ENCODE results near the gene TMEM63C.
"Not testable (repeated sequence)": the region's sequence is repeated elsewhere in the genome, so short reads cannot be mapped to it uniquely, and the experiment has no call there.

TMEM63C gene

GRCh38 chr14:77280921-77281320 is 99.3 kb downstream of the TMEM63C start:
- DNase-seq, result not testable (repeated sequence)

DNA sequence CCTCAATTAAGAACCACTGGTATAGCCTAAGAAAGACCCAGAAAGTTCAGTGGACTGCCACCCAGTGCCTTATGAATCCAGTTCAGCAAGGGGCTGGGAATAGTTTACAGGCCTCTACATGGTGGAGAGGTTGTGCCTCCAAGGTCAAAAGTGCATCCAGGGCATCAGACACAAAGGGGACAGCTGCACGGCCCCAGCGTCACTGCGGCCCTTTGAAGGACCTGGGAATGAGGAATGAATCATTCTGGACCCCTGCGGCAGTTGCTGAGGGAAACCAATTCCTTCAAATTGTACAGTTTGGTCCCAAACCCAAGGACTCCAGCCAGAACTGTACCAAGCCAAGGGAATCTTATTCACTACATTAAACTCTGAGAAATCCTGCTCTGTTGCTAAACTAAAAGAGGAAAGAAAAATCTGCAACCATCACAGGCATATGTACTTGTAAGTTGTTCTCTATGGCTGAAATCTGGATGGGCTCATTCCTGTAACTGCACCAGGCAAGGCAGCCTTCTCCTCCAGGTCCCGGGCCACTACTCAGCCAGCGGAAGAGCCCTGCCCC is 100.3 kb downstream of the TMEM63C start:
- DNase-seq, result no peak

DNA sequence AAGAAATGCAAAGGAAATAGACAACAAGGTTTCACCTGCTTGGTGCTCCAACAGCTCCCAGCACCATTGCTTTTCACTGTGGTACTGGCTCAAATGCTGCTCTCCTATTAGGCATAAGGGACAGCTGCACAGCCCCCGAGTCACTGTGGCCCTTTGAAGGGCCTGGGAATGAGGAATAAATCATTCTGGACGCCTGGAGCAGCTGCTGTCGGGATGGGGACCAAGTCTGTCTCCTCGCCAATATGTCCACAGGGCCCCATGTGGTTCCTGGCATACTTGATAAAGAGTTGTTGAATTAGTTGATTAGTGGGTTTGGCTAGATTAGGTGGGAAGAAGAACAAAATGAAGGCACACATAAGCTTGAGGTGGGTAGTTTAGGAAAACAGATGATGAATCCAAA is 102.5 kb downstream of the TMEM63C start:
- no peak for DNase-seq

DNA sequence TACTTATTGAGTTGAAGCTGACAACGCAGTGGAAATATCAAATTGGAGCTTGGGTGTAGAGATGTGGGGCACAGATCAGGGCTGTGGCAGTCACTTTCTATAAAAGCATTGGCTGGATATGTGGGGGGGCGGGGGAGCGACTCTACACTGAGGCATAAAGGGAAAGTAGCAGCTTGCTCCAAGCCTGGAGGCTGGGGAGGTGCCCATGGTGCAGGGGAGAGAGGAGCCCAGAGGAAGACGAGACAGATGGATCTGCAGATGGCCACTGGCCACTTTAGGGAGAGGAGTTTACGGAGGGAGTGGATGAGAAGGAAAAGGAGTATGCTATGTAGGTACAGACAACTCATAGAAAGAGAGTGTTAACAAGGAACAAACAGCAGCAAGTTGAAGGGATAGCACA is 102.9 kb downstream of the TMEM63C start:
- no peak for DNase-seq

DNA sequence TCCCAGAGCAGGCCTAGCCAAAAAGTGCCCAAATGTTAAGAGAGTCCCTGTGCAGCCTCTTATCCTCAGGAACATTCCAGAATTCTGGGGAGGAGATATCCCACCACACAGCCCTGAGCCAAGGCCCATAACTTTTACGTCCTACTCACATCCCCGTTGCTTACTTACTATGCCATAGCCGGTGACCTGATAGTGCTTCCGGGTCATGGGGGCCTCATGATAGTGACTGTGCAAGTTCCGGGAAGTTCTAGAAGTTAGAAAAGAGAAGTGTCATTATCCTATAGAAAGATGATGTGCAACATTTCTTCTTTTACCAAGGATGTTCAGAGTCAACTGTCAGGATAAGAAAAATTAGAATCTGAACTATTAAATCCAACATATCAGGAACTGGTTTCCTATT is 105.0 kb downstream of the TMEM63C start:
- no peak for DNase-seq

DNA sequence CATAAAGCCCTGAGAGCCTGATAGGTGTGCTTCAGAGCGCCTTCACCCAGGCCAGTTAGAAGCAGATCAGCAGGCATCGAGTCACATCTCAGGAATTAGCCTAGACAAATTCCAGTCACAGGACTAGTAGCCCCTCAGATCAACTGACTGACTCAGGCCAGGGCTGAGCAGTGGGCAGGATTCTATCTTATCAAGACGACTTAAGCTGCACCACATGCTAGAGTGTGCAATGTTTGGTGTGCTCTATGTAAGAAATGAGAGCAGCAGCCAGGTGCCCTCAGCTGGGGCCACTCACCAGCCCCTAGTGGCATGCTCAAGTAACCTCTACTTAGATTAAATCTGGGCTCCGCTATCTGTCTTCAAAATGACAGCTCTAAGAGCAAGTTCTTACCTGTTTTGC is 109.1 kb downstream of the TMEM63C start:
- no peak for DNase-seq

- no peak for DNase-seq
These were observed 114.6 kb downstream of the TMEM63C start for GRCh38 chr14:77296155-77296554.

DNA sequence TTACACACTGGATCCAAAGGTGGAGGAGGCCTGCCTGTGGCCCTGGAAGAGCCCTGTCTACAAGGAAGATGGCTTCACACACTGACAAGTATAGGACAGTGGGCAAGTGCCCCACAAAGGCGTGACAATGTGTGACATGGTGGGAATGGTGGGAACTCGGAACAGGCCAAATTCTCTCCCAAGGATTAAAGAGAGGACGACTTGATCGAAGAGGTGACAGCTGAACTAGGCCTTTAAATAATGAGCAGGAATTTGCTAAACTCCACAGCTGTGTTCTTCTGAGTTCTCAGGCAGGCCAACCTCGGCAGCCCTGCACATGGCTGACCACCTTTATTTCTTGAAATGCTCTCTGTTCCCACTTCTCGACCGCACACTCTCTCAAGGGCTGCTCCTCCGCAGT is 115.3 kb downstream of the TMEM63C start:
- no peak for DNase-seq

DNA sequence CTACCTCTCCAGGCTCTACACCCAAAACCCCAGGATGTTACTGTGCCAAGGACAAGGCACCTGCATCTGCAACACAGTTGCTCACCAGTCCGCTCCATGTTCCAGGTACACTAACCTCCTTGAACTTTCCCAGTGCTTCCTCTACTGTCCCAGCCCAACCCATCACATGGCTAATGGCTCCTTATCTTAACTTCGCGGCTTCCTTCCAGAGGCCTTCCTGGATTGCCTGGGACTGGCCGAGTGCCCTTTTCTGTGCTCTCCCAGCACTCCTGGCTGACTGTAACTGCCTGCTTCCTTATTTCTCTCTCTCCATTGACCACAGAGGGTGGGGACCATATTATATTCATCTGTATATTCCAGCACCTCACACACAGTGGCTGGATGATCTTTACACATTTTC is 118.2 kb downstream of the TMEM63C start:
- DNase-seq, result no peak

DNA sequence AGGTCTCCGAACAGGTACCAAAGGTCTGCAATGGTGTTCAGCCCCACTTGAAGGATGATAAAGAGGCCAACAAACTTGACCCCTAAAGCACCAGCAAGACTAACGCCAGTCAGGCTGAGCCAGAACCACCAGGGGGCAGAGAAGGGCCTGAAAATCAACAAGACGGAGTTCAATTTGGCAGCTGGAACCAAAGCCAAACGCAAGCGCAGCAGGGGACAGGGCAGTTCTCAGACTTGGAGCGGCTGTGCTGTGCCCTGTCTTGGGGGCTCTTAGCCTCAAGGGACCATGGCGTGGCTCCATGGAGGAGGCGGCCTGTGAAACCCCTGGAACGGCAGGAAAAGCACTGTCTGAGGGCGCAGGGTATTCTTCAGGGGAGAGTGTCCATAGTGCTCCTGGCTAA is 119.5 kb downstream of the TMEM63C start:
- DNase-seq, result peak; percentile 58

DNA sequence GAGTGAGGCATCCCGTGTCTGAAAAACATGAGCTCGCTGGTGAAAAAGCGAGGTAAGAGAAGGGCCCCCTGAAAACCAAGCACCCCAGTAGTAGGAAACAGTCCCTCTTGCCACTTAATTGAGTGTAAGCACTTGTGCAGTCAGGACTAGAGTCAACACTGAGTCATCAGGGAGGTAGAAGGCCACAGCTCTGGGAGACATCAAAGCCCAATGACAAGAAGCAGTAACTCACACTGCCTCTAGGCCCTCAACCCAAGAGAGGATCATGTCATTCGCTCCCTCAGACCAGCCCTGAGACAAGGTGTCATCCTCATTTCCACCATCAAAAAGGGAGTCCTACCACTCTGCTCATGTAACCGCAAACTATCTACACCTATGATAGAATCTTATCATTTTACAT is 121.3 kb downstream of the TMEM63C start:
- DNase-seq, result no peak

GRCh38 chr14:77303417-77304156 is 122.0 kb downstream of the TMEM63C start:
- DNase-seq, result no peak

- DNase-seq, result no peak
These were observed 124.1 kb downstream of the TMEM63C start for GRCh38 chr14:77305696-77306095.

DNA sequence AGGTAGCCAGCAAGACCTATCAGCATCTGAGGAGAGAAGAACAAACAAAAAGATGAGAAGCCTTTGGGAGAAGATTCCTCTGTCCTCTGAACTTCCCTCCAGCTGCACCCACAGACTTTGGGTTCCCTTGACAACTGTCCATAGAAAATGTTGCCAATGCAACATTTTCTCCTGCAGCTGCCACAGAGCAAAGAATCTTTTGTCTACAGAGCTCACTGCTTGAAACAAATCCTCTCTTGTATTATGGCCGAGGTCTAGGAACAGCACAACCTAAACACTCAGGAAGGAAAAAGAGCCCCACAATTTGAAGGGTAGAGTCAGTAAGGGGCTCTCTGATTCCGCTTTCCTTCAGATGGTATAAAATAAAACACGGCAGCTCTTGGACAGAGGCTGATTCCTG is 124.8 kb downstream of the TMEM63C start:
- no peak for DNase-seq

DNA sequence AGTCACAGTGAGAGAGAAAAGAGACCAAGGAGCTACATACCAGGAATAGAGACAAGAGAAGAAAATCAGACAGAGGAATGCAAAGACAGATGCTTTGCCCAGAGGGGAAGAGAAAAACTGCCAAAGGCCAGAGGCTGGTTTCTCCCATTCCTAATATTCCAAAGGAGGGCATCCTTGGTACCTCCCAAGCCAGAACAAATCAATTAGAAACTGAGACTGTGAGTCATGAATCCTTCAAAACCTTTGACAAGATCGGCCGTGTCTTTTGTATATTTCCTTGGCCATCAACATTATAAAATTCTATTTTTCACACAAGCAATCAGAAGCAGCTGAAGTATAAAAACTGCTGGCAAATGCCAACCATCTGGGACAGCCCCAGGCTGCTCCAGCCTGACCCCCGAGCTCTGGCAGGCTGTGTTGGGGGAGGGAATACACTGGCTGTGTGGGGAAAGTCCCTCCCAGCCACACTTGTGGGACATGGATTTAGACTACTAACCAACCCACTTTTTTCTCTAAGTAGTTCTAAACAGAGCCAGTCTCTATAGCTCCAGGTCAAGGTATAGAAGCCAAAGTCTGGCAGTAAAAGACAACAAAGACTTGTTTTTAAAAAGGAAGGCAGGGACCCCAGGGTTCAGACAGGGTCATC is 125.4 kb downstream of the TMEM63C start:
- DNase-seq, result no peak

All from right kidney (tissue), 1 donor.